Measurements from ENCODE around the gene PDXP. TPM values are rescaled to one million over a fixed set of nuclear protein-coding genes. Genes with fewer than 3 reads are reported as not detected.

Gene PDXP
- total RNA-seq, 1 donor from 2014 or later, result 88.1 TPM

- Mint-ChIP-seq H3K4me1 (ENCODE audit: low read depth, unreplicated experiment) (peaks cover 12% of the 10 kb centered on the region), H3K27ac (ENCODE audit: unreplicated experiment) (peak overlapping the region; percentile 22), H3K36me3 (ENCODE audit: unreplicated experiment) (no peaks in the 10 kb centered on the region), H3K9me3 (ENCODE audit: unreplicated experiment) (peaks cover 8% of the 10 kb centered on the region), H3K27me3 (ENCODE audit: unreplicated experiment) (peaks cover 7% of the 10 kb centered on the region), H3K4me3 (ENCODE audit: unreplicated experiment) (no peak overlapping the region)
- DNase-seq, result no peak
- no peak for TF ChIP-seq CTCF (IDR thresholded peaks at IDR 0.05; ENCODE audit: partially characterized antibody, unreplicated experiment)
These were observed 26.1 kb upstream of the PDXP start for GRCh38 chr22:37632174-37633088.

GRCh38 chr22:37633089-37633624 is 25.4 kb upstream of the PDXP start:
- H3K27me3 Mint-ChIP-seq (ENCODE audit: unreplicated experiment), result peaks cover 7% of the 10 kb centered on the region
- H3K4me1 Mint-ChIP-seq (ENCODE audit: low read depth, unreplicated experiment), result peaks cover 12% of the 10 kb centered on the region
- peak overlapping the region; percentile 96 for H3K27ac Mint-ChIP-seq (ENCODE audit: unreplicated experiment)
- H3K4me3 Mint-ChIP-seq (ENCODE audit: unreplicated experiment), result peak overlapping the region; percentile 61
- DNase-seq, result no peak
- H3K9me3 Mint-ChIP-seq (ENCODE audit: unreplicated experiment), result peaks cover 8% of the 10 kb centered on the region
- no peaks in the 10 kb centered on the region for H3K36me3 Mint-ChIP-seq (ENCODE audit: unreplicated experiment)
- no peak for TF ChIP-seq CTCF (IDR thresholded peaks at IDR 0.05; ENCODE audit: partially characterized antibody, unreplicated experiment)

GRCh38 chr22:37633625-37634416 is 24.7 kb upstream of the PDXP start:
- H3K4me3 Mint-ChIP-seq (ENCODE audit: unreplicated experiment), result peak overlapping the region; percentile 63

GRCh38 chr22:37634417-37634924 is 24.1 kb upstream of the PDXP start:
- H3K4me1 Mint-ChIP-seq (ENCODE audit: low read depth, unreplicated experiment), result peaks cover 15% of the 10 kb centered on the region
- H3K36me3 Mint-ChIP-seq (ENCODE audit: unreplicated experiment), result no peaks in the 10 kb centered on the region
- H3K27me3 Mint-ChIP-seq (ENCODE audit: unreplicated experiment), result peaks cover 8% of the 10 kb centered on the region
- H3K27ac Mint-ChIP-seq (ENCODE audit: unreplicated experiment), result peak overlapping the region; percentile 97
- H3K4me3 Mint-ChIP-seq (ENCODE audit: unreplicated experiment), result peak overlapping the region; percentile 63
- no peak for DNase-seq
- H3K9me3 Mint-ChIP-seq (ENCODE audit: unreplicated experiment), result peaks cover 8% of the 10 kb centered on the region
- TF ChIP-seq CTCF (IDR thresholded peaks at IDR 0.05; ENCODE audit: partially characterized antibody, unreplicated experiment), result peak; percentile 9

More at GRCh38 chr22:37633625-37634416, 24.7 kb upstream of the PDXP start:
- Mint-ChIP-seq H3K9me3 (ENCODE audit: unreplicated experiment) (peaks cover 8% of the 10 kb centered on the region), H3K4me1 (ENCODE audit: low read depth, unreplicated experiment) (peaks cover 15% of the 10 kb centered on the region), H3K27ac (ENCODE audit: unreplicated experiment) (peak overlapping the region; percentile 97), H3K36me3 (ENCODE audit: unreplicated experiment) (no peaks in the 10 kb centered on the region), H3K27me3 (ENCODE audit: unreplicated experiment) (peaks cover 8% of the 10 kb centered on the region)
- DNase-seq, result peak; percentile 86
- no peak for TF ChIP-seq CTCF (IDR thresholded peaks at IDR 0.05; ENCODE audit: partially characterized antibody, unreplicated experiment)
